HG03045 (cell line): ENCODE results near the gene TMEM119.
"Not testable (repeated sequence)": the region's sequence is repeated elsewhere in the genome, so short reads cannot be mapped to it uniquely, and the experiment has no call there.

Experiments
- ATAC-seq: cut with Tn5 transposase; IDR thresholded peaks from one replicate; pipeline ENCODE4 v1.9.1; 2021; ENCODE audit warnings: mild to moderate bottlenecking, moderate library complexity; ENCODE audit not compliant: unreplicated experiment

Gene TMEM119

DNA sequence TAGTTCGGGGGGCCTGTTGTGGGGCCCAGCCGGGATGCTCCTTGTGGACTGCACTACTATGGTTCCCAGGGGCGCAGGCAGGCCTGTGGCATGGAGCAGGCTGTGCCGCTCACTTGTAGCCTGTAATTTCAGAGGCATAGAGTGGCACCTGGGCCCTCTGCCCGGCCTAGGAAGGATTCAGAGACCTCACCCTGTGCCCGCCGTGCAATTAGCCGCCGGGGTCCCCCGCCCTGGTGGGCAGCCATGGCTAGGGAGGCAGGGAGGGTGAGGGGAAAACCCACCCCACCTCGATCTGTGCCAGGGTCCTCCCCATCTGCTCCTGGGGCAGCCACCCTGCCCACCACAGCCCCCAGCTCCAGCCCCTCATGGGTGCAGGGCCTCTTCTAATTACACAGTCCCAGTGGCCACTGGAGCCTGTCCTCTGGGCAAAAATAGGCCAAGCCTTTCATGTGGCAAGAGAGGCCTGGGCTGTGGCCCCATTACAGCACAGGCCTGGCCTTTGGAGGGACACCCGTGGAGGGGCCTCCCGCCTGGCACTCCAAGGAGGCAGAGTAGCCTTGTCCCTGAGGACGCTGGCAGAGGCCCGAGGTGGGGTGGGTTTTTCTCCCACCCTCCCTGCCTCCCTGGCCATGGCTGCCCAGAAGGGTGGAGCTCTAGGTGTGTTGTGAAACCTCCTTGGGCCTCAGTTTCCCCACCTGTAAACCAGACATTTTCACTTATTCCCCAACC is 5.3 kb upstream of the TMEM119 start:
- no peak for ATAC-seq

GRCh38 chr12:108602209-108602705 is 4.4 kb upstream of the TMEM119 start:
- ATAC-seq = no peak

DNA sequence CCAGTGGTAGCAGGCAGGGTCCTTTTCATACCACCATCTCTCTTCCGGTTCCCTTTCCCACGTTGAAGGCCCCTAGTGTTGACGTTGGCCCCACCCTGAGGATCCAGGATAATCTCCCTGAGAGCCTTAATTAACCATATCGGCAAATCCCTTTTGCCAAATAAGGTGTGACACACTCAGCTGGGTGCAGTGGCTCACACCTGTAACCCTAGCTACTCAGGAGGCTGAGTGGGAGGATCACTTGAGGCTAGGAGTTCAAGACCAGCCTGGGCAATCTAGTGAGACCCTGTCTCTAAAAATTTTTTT is 2.8 kb upstream of the TMEM119 start:
- no peak for ATAC-seq

GRCh38 chr12:108599948-108600701 is 2.2 kb upstream of the TMEM119 start:
- ATAC-seq = no peak

GRCh38 chr12:108599541-108599940 is 1.7 kb upstream of the TMEM119 start:
- no peak for ATAC-seq

GRCh38 chr12:108598553-108599250 is 818 bp upstream of the TMEM119 start:
- ATAC-seq = no peak

- no peak for ATAC-seq
These were observed 878 bp downstream of the TMEM119 start for GRCh38 chr12:108596854-108597558.

DNA sequence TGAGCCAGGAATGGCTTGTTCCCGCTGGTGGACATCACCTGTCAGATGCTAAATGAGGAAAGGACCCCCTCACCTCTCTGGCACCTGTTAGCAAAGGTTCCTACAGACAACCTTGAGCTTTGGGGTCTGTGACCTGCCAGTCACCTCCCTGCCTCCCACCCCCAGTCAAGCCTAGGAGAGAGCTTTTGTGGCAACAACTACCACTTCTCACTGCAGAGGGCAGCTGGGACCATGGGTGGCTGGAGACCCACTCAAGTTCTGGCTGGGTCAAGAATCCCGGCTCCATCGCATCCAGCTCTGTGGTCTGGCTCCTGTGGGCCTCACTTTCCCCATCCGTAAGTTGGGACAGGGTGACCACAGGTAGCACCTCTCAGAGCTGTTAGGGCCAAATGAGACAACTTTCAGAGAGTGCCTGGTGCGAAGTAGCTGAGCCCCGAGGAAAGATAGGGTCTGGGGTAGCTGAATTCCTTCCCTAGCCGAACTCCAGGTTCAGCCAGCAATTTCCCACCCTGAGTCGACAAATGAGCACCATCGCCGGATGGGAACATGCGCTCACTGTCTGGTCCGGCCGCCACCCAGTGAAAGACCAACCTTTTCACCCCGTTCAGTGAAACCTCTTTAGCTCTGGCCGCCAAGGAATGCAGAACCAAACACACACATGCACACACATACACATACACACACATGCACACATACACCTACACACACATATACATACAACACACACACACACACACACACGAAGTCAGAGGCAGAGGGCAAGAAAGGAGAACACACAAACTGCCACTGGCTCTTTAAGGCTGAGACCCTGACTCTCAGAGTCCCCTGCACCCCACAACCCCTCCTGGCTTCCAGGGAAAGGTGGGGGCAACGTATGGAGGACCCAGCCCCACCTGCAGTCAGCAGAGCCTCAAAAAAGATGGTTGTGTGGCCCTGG is 1.9 kb downstream of the TMEM119 start:
- ATAC-seq = no peak

GRCh38 chr12:108594960-108595710 is 2.7 kb downstream of the TMEM119 start:
- ATAC-seq = no peak

DNA sequence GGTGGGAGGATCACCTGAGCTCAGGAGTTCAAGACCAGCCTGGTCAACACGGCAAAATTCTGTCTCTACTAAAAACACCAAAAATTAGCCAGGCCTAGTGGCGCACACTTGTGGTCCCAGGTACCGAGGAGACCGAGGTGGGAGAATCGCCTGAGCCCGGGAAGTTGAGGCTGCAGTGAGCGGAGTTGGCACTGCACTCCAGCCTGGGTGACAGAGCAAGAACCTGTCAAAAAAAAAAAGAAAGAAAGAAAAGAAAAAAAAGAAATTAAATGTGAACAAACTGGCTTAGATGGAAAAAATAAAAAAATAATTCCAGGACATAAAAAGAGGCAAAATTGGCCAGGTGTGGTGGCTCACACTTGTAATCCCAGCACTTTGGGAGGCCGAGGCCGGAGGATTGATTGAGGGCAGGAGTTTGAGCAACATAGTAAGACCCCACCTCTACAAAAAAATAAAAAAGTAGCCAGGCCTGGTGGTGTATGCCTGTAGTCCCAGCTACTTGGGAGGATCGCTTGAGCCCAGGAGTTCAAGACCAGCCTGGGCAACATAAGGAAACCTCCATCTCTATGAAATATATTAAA is 3.5 kb downstream of the TMEM119 start:
- ATAC-seq = no peak

GRCh38 chr12:108592033-108592909 is 5.6 kb downstream of the TMEM119 start:
- no peak for ATAC-seq

DNA sequence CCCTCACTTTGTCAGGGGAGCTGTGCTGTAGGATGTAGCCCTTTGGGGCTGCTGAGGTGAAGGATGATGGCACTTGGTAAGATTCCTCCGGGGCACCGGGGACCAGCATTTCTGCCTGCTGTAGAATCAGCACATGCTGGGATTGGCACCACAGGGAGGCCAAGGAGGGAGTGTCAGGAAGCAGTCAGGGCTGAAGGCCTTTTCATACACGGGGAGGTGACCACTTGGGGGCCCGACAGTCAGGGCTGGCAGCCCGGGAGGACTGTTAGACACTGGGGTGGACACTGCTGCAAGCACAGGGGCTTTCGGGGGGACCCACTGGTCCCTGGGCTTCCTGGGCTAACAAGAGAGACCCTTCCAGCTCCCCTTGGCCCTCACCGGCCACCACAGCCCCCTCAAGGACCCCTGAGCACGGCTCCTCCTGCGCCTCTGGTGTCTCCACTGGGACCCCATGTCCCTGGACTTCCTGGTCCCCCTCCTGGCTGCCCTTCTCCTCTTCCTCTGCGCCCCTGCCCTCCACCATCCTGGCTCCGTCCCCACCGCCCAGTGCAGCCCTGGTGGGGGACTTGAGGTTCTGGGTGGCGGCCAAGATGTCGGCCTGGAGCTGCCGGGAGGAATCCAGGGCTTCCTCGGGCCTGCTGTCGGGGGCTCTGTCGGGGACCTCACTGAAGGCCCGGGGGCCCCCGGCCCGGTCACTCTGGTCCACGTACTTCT is 6.5 kb downstream of the TMEM119 start:
- no peak for ATAC-seq

DNA sequence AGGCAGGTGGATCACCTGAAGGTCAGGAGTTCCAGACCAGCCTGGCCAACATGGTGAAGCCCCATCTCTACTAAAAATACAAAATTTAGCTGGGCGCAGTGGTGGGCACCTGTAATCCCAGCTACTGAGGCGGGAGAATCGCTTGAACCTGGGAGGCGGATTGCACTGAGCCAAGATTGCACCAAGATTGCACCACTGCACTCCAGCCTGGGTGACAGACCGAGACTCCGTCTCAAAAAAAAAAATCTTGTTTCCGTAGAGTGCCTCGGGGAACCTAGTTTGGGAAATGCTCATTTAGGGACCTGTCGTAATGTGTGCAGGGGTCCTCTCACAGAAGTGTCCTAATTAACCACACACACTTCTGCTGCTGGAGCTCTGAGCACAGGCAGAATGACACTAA is 7.4 kb downstream of the TMEM119 start:
- ATAC-seq = not testable (repeated sequence)

DNA sequence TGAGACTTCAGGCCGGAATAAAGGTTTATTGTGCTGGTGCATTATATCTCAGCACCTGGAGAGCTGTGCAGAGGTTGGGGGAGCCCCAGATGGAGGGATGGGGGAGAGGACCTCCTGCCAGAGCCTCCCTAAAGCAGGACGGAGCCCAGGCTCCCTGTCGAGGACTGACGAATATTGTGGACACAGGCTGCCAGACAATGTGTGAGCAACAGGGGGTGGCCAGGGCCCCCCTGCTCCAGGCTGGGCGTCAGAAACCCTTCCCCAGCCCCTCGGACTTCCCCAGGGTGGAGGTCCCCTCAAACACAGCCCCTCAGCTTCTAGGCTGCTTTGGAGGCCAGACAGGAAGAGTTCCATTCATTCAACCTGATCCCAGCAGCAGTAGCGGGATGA is 8.0 kb downstream of the TMEM119 start:
- no peak for ATAC-seq

DNA sequence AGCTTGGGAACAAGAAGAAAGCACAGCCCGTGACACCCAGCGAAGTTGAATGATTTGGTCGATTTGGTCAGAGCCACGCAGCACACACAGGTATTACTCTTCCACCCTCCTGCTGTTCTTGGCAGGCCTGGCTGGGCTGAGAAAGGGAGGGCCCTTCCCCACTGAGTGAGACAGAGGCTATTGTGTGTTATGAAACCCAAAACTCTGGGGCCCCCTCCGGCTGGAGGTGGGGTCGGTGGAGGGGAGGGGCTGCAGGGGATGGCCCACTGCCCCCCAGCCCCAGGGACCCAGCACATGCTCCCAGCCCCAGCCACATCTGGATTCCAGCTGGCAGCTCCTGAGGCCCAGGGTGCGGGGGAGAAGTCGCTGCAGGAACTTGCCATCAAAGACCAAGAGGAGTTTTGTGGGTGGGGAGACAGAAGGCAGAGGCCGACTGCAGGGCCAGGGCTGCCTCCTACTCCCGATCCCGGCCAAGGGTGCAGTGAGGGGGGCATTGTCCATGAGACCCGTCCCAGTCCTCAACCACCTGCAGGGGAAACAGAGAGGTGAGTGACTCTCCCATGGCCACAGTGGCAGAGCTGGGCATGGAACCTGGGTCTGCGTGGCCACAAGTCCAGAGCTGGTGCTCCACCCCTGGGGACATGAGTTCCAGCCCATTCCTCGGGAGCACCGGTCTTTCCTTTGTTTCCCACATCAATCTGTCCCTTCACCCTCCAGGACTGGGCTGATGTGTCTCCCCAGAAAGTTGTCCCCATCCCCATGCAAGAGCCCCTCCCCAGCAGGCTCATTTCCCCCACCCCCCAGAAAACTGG is 8.7 kb downstream of the TMEM119 start:
- no peak for ATAC-seq

DNA sequence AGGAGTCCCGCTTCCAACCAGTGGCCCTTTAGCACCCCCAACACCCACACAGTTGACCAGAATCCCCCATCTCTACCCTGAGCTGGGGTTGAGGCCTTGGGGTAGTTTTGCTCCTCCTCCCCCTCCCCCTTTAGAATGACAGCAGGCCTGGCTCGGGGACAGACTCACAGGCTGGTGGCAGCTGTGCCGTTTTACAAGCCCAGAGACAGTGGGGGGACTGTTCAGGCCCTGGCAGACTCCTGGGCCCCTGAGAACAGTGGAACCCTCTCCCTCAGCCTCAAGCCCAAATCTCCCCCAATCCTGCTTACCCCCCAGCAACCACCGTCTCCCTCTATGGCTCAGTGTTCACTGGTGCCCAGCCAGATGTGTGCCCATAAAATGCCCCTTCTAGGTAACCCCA is 10.1 kb downstream of the TMEM119 start:
- ATAC-seq = no peak

DNA sequence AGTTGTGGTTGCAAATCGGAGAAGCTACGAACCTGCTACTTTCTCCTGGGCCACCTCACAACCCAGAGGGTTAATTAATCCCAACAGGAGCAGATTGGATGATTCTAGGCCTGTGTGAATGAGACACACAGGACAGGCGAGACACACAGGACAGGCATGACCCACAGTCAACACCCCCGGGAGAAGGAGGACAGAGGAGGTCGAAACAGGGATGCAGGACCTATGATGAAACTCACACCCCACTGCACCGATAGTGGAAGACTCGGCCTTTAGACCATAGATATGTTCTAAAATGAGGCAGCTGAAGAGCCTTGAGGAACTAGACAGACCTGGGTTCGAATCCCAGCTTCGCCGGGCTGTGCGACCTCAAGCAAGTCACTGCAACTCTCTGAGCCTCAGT is 11.6 kb downstream of the TMEM119 start:
- ATAC-seq = no peak
